ENCODE results near the gene BPIFB6.

Gene BPIFB6

DNA sequence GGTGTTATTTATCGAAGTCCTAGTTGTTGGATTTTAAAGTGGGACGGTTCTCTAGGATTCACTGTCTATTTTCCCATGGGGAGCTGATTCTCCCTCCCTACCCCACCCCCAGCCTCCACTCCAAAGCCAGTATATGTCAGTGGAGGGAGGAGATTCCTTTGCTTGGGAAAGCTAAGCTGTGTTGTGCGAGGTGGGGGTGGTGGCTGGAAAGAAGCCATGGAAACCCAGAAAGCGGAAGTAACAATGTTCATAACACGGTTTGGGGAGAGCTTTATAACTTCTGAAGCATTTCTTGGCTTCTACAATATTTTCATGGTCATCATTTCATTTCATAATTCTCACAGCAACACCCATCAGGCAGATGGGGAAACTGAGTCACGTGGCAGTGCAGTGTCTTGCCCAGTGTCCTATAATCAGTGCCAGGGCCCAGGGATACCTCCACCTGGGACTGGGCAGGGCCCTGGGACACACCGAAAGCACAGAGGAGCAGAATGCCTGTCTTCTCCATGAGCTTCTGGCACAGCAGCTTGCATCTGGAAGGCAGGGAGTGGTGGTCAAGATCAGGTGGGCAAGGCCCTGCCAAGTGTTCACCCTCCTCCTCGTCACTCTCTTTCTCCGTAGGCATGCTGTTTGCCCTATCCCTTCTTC lies 31.7 kb upstream of the BPIFB6 start:
- H3K9ac ChIP-seq (ENCODE audit: low read length) = no peak overlapping the region
- no peak overlapping the region for H3K18ac ChIP-seq (ENCODE audit: low read length)
- no peak overlapping the region for H4K8ac ChIP-seq (ENCODE audit: low read depth, low read length)
- H2BK5ac ChIP-seq (ENCODE audit: low read depth, low read length, poor library complexity) = no peak overlapping the region
- no peak overlapping the region for H3K23ac ChIP-seq (ENCODE audit: low read length)
- WGBS (ENCODE audit: extremely low coverage, insufficient coverage, insufficient read length) = no CpG with 5 or more reads among the region's 9 CpGs
- no peak overlapping the region for H3K4me3 ChIP-seq (ENCODE audit: low read depth, low read length)
- H3K14ac ChIP-seq (ENCODE audit: low read length) = no peak overlapping the region
- no peak for DNase-seq
- no peak overlapping the region for H4K91ac ChIP-seq (ENCODE audit: low read depth, low read length)
- no peak overlapping the region for H4K12ac ChIP-seq (ENCODE audit: low read depth, low read length)
- H3K4me1 ChIP-seq (ENCODE audit: control insufficient read depth in 1 of 2, insufficient read depth in 2 of 2, low read length in 2 of 2) = no peaks in the 10 kb centered on the region
- no peaks in the 10 kb centered on the region for H3K36me3 ChIP-seq (ENCODE audit: control insufficient read depth in 1 of 2, insufficient read depth in 2 of 2, low read length in 2 of 2)
- H3K27me3 ChIP-seq (ENCODE audit: insufficient read depth, low read length) = no peaks in the 10 kb centered on the region
- no peaks in the 10 kb centered on the region for H3K79me2 ChIP-seq (ENCODE audit: control insufficient read depth, insufficient read depth, low read length, poor library complexity)
- H3K4me2 ChIP-seq (ENCODE audit: low read length) = no peak overlapping the region
- H2AFZ ChIP-seq (ENCODE audit: insufficient read depth, low read length, poor library complexity) = no peak overlapping the region
- no peak overlapping the region for H2AK5ac ChIP-seq (ENCODE audit: low read length)
- no peak overlapping the region for H2BK120ac ChIP-seq (ENCODE audit: insufficient read depth, low read length, poor library complexity)
- no peaks in the 10 kb centered on the region for H3K9me3 ChIP-seq (ENCODE audit: insufficient read depth, low read depth, low read length)
- no peak overlapping the region for H3K4ac ChIP-seq (ENCODE audit: low read depth, low read length)
- H3K27ac ChIP-seq (ENCODE audit: low read depth, low read length) = no peak overlapping the region
- no peak overlapping the region for H2BK12ac ChIP-seq (ENCODE audit: low read length)
- no peaks in the 10 kb centered on the region for H3K79me1 ChIP-seq (ENCODE audit: low read length)

DNA sequence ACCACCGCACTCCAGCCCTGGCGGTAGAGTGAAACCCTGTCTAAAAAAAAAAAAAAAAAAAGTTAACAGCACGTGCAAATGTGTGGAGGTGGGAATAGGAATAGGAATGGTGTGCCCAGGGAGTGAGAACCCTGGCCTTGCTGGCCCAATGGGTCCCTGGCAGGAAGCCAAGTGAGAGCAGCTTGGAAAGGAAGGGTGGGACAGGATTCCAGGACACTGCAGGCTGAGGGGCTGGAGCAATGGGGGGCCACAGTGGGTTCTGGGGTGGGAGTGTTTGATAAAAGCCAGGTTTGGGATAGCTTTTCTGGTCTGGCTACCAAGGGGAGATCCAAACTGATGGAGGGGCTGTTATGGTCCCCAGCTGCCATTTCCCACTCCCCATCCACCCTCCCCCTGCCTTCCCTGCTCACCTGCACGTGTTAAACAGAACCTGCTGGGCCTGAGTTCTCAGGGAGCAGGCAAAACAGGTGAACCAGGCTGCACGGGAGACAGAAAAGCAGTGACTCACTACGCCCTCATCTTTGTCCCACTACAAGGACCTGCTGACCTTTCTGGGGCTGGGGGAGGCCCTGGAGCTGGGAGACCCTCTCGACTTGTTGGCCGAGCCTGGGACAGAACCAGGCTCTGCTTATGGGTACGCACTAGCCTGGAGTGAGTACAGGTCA lies 30.5 kb upstream of the BPIFB6 start:
- H2BK12ac ChIP-seq (ENCODE audit: low read length) = no peak overlapping the region
- no peak overlapping the region for H3K4me2 ChIP-seq (ENCODE audit: low read length)
- H3K27me3 ChIP-seq (ENCODE audit: insufficient read depth, low read length) = no peaks in the 10 kb centered on the region
- no peaks in the 10 kb centered on the region for H3K79me1 ChIP-seq (ENCODE audit: low read length)
- H2BK5ac ChIP-seq (ENCODE audit: low read depth, low read length, poor library complexity) = no peak overlapping the region
- no peak overlapping the region for H3K9ac ChIP-seq (ENCODE audit: low read length)
- H4K91ac ChIP-seq (ENCODE audit: low read depth, low read length) = no peak overlapping the region
- no peaks in the 10 kb centered on the region for H3K36me3 ChIP-seq (ENCODE audit: control insufficient read depth in 1 of 2, insufficient read depth in 2 of 2, low read length in 2 of 2)
- H3K18ac ChIP-seq (ENCODE audit: low read length) = no peak overlapping the region
- no peak overlapping the region for H2AK5ac ChIP-seq (ENCODE audit: low read length)
- DNase-seq = no peak
- H3K79me2 ChIP-seq (ENCODE audit: control insufficient read depth, insufficient read depth, low read length, poor library complexity) = no peaks in the 10 kb centered on the region
- H3K27ac ChIP-seq (ENCODE audit: low read depth, low read length) = no peak overlapping the region
- no peak overlapping the region for H3K4ac ChIP-seq (ENCODE audit: low read depth, low read length)
- no peak overlapping the region for H2BK120ac ChIP-seq (ENCODE audit: insufficient read depth, low read length, poor library complexity)
- no peak overlapping the region for H3K14ac ChIP-seq (ENCODE audit: low read length)
- H4K12ac ChIP-seq (ENCODE audit: low read depth, low read length) = no peak overlapping the region
- no peak overlapping the region for H2AFZ ChIP-seq (ENCODE audit: insufficient read depth, low read length, poor library complexity)
- no peak overlapping the region for H3K23ac ChIP-seq (ENCODE audit: low read length)
- no peaks in the 10 kb centered on the region for H3K4me1 ChIP-seq (ENCODE audit: control insufficient read depth in 1 of 2, insufficient read depth in 2 of 2, low read length in 2 of 2)
- H4K8ac ChIP-seq (ENCODE audit: low read depth, low read length) = no peak overlapping the region
- H3K4me3 ChIP-seq (ENCODE audit: low read depth, low read length) = no peak overlapping the region
- H3K9me3 ChIP-seq (ENCODE audit: insufficient read depth, low read depth, low read length) = no peaks in the 10 kb centered on the region
- no CpG with 5 or more reads among the region's 9 CpGs for WGBS (ENCODE audit: extremely low coverage, insufficient coverage, insufficient read length)

- Histone ChIP-seq H3K23ac (ENCODE audit: low read length) (no peak overlapping the region), H2BK120ac (ENCODE audit: insufficient read depth, low read length, poor library complexity) (no peak overlapping the region), H4K8ac (ENCODE audit: low read depth, low read length) (no peak overlapping the region), H3K36me3 (ENCODE audit: control insufficient read depth in 1 of 2, insufficient read depth in 2 of 2, low read length in 2 of 2) (no peaks in the 10 kb centered on the region), H3K9ac (ENCODE audit: low read length) (no peak overlapping the region), H3K9me3 (ENCODE audit: insufficient read depth, low read depth, low read length) (no peaks in the 10 kb centered on the region), H3K4me2 (ENCODE audit: low read length) (no peak overlapping the region), H3K4ac (ENCODE audit: low read depth, low read length) (no peak overlapping the region), H3K79me2 (ENCODE audit: control insufficient read depth, insufficient read depth, low read length, poor library complexity) (no peaks in the 10 kb centered on the region), H4K91ac (ENCODE audit: low read depth, low read length) (no peak overlapping the region), H3K79me1 (ENCODE audit: low read length) (no peaks in the 10 kb centered on the region), H4K12ac (ENCODE audit: low read depth, low read length) (no peak overlapping the region), H3K27me3 (ENCODE audit: insufficient read depth, low read length) (no peaks in the 10 kb centered on the region), H3K18ac (ENCODE audit: low read length) (no peak overlapping the region), H2AK5ac (ENCODE audit: low read length) (no peak overlapping the region), H2BK12ac (ENCODE audit: low read length) (no peak overlapping the region), H2BK5ac (ENCODE audit: low read depth, low read length, poor library complexity) (no peak overlapping the region), H3K27ac (ENCODE audit: low read depth, low read length) (no peak overlapping the region), H3K4me3 (ENCODE audit: low read depth, low read length) (no peak overlapping the region), H3K4me1 (ENCODE audit: control insufficient read depth in 1 of 2, insufficient read depth in 2 of 2, low read length in 2 of 2) (no peaks in the 10 kb centered on the region), H3K14ac (ENCODE audit: low read length) (no peak overlapping the region), H2AFZ (ENCODE audit: insufficient read depth, low read length, poor library complexity) (no peak overlapping the region)
- WGBS (ENCODE audit: extremely low coverage, insufficient coverage, insufficient read length) = no CpG with 5 or more reads among the region's 7 CpGs
- no peak for DNase-seq
These were observed 29.2 kb upstream of the BPIFB6 start for GRCh38 chr20:33002087-33002808.

DNA sequence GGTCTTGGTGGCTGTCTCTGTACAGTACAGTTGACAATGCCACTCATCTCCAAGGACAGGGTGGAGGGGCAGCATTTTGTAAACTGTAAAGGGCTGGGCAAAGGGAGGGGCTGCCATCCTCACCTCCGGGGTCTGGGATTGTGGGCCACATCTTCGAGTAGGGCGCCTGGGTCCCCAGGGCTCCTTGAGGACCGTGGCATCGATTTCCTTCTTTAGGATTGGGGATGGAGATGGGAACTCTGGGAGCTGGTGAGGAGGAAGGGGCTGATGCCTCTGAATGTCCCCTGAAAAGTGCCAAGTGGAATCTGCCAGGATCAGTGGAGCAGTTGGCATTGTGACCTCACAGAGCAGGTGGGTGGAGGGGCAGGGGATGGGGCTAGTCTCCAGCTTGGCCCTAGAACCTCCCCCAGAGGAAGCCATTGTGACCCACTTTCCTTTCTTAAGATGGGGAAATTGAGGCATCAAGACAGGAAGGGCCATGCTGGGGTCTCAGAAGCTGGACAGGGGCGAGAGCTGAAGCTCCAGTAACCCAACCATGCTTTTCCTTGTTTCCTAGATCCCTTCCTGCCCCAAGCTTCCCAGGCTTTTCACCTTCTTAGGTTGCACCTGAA lies 27.2 kb upstream of the BPIFB6 start, which contains the start of gene SUN5:
TSS of gene SUN5 (minus strand) at position 293 of the 611 bp plus-strand sequence. CDS start at position 200, 93 bp downstream.
- no peak within 1 kb of the TSS for H3K9ac ChIP-seq (ENCODE audit: low read length)
- no peak within 1 kb of the TSS for H3K4ac ChIP-seq (ENCODE audit: low read depth, low read length)
- no peak within 1 kb of the TSS for H4K91ac ChIP-seq (ENCODE audit: low read depth, low read length)
- H3K18ac ChIP-seq (ENCODE audit: low read length) = no peak within 1 kb of the TSS
- no peak within 1 kb of the TSS for H3K14ac ChIP-seq (ENCODE audit: low read length)
- no peaks in the 10 kb centered on the region for H3K79me2 ChIP-seq (ENCODE audit: control insufficient read depth, insufficient read depth, low read length, poor library complexity)
- no peak within 1 kb of the TSS for H2BK12ac ChIP-seq (ENCODE audit: low read length)
- H3K79me1 ChIP-seq (ENCODE audit: low read length) = no peaks in the 10 kb centered on the region
- no peak within 1 kb of the TSS for H4K12ac ChIP-seq (ENCODE audit: low read depth, low read length)
- H3K27me3 ChIP-seq (ENCODE audit: insufficient read depth, low read length) = no peaks in the 10 kb centered on the region
- no peaks in the 10 kb centered on the region for H3K9me3 ChIP-seq (ENCODE audit: insufficient read depth, low read depth, low read length)
- H2BK5ac ChIP-seq (ENCODE audit: low read depth, low read length, poor library complexity) = no peak within 1 kb of the TSS
- H3K4me1 ChIP-seq (ENCODE audit: control insufficient read depth in 1 of 2, insufficient read depth in 2 of 2, low read length in 2 of 2) = no peaks in the 10 kb centered on the region
- no peak within 1 kb of the TSS for H3K23ac ChIP-seq (ENCODE audit: low read length)
- H2AFZ ChIP-seq (ENCODE audit: insufficient read depth, low read length, poor library complexity) = no peak within 1 kb of the TSS
- no peaks in the 10 kb centered on the region for H3K36me3 ChIP-seq (ENCODE audit: control insufficient read depth in 1 of 2, insufficient read depth in 2 of 2, low read length in 2 of 2)
- DNase-seq = no peak
- no peak within 1 kb of the TSS for H4K8ac ChIP-seq (ENCODE audit: low read depth, low read length)
- no peak within 1 kb of the TSS for H2BK120ac ChIP-seq (ENCODE audit: insufficient read depth, low read length, poor library complexity)
- WGBS (ENCODE audit: extremely low coverage, insufficient coverage, insufficient read length) = no CpG with 5 or more reads among the region's 6 CpGs
- no peak within 1 kb of the TSS for H3K4me3 ChIP-seq (ENCODE audit: low read depth, low read length)
- H3K4me2 ChIP-seq (ENCODE audit: low read length) = no peak within 1 kb of the TSS
- no peak within 1 kb of the TSS for H2AK5ac ChIP-seq (ENCODE audit: low read length)
- no peak within 1 kb of the TSS for H3K27ac ChIP-seq (ENCODE audit: low read depth, low read length)
